Osteocyte (in vitro differentiated cells): Measurements from ENCODE around the gene RNF214. TPM values are rescaled to one million over a fixed set of nuclear protein-coding genes. Genes with fewer than 3 reads are reported as not detected.

Source experiments
- DNase-seq: peaks from one replicate; pipeline ENCODE4 v3.0.0; 2021; ENCODE audit warnings: mixed read lengths; ENCODE audit not compliant: unreplicated experiment; ENCODE audit errors: extremely low spot score
- H3K27ac Mint-ChIP-seq: one replicate; pipeline ENCODE4 v1.8.0; 2021; ENCODE audit warnings: mild to moderate bottlenecking, mixed read lengths; ENCODE audit not compliant: unreplicated experiment
- H3K27me3 Mint-ChIP-seq: one replicate; pipeline ENCODE4 v1.8.0; 2021; ENCODE audit warnings: mixed read lengths; ENCODE audit not compliant: unreplicated experiment
- H3K36me3 Mint-ChIP-seq: one replicate; pipeline ENCODE4 v1.8.0; 2021; ENCODE audit warnings: mixed read lengths; ENCODE audit not compliant: unreplicated experiment
- H3K4me1 Mint-ChIP-seq: one replicate; pipeline ENCODE4 v1.8.0; 2021; ENCODE audit warnings: mixed read lengths; ENCODE audit not compliant: unreplicated experiment
- H3K4me3 Mint-ChIP-seq: one replicate; pipeline ENCODE4 v1.8.0; 2021; ENCODE audit warnings: mild to moderate bottlenecking, moderate library complexity, mixed read lengths; ENCODE audit not compliant: unreplicated experiment
- H3K9me3 Mint-ChIP-seq: one replicate; pipeline ENCODE4 v1.8.0; 2021; ENCODE audit warnings: mixed read lengths; ENCODE audit not compliant: unreplicated experiment
- total RNA-seq: library from RNA; stranded (reverse); gene quantifications from 2 replicates; pipeline ENCODE4 v1.2.1, GENCODE V29; 2021
- TF ChIP-seq, protein P1 (sequence below): fragments of 200-600 bp; sonication (generic); IDR thresholded peaks from 2 replicates; pipeline ENCODE4 v1.5.0; 2021; ENCODE audit warnings: antibody characterized with exemption, mild to moderate bottlenecking, moderate library complexity

Gene RNF214
- total RNA-seq, 1 donor from 2014 or later: 32.8 TPM

DNA sequence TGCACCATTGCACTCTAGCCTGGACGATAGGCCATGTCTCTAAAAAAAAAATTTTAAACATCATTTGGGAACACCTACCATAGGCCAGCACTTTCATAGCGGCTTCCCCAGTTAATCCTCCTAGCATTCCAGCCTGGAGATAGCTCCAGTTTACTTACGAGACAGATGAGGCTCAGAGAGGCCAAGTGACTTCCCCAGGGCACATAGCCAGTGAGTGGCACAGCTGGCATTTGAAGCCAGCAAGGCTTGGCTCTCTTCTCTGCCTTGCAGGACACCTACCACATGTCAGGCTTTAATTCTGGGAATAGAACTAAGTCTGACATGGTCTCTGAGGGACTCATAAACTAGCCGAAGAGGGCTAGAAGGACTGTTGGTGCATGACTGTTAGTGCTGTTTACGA is 38.2 kb upstream of the RNF214 start:
- H3K4me1 Mint-ChIP-seq: peaks cover 19% of the 10 kb centered on the region

DNA sequence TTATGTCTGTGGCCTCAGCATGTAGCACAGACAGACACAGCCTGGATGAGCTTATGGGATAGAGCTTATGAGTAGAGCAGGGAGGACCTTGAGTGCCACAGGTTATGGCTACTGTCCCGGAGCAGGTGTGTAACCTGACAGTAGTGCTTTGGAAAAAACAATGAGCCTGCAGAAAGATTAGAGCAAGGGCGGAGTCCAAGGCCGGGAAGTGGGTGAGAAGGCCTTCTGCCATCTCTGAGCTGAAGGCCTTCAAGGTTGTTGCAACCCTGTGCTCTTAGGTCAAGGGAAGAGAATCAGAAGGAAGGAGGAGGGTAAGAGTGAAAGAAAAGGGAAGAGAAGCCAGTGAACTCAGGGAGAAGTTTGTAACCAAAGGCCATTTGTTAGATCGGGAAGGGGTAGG is 37.2 kb upstream of the RNF214 start:
- no peak for DNase-seq
- Mint-ChIP-seq H3K27ac (no peak overlapping the region), H3K4me1 (peaks cover 29% of the 10 kb centered on the region), H3K4me3 (no peak overlapping the region), H3K36me3 (peaks cover 20% of the 10 kb centered on the region), H3K9me3 (no peaks in the 10 kb centered on the region), H3K27me3 (no peaks in the 10 kb centered on the region)
- TF ChIP-seq, protein P1, sequence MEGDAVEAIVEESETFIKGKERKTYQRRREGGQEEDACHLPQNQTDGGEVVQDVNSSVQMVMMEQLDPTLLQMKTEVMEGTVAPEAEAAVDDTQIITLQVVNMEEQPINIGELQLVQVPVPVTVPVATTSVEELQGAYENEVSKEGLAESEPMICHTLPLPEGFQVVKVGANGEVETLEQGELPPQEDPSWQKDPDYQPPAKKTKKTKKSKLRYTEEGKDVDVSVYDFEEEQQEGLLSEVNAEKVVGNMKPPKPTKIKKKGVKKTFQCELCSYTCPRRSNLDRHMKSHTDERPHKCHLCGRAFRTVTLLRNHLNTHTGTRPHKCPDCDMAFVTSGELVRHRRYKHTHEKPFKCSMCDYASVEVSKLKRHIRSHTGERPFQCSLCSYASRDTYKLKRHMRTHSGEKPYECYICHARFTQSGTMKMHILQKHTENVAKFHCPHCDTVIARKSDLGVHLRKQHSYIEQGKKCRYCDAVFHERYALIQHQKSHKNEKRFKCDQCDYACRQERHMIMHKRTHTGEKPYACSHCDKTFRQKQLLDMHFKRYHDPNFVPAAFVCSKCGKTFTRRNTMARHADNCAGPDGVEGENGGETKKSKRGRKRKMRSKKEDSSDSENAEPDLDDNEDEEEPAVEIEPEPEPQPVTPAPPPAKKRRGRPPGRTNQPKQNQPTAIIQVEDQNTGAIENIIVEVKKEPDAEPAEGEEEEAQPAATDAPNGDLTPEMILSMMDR: no peak

More for the DNA sequence above, 38.2 kb upstream of the RNF214 start:
- H3K9me3 Mint-ChIP-seq: no peaks in the 10 kb centered on the region
- peaks cover 20% of the 10 kb centered on the region for H3K36me3 Mint-ChIP-seq
- TF ChIP-seq, protein P1: no peak
- no peaks in the 10 kb centered on the region for H3K27me3 Mint-ChIP-seq
- DNase-seq: no peak
- no peak overlapping the region for H3K27ac Mint-ChIP-seq
- no peak overlapping the region for H3K4me3 Mint-ChIP-seq

DNA sequence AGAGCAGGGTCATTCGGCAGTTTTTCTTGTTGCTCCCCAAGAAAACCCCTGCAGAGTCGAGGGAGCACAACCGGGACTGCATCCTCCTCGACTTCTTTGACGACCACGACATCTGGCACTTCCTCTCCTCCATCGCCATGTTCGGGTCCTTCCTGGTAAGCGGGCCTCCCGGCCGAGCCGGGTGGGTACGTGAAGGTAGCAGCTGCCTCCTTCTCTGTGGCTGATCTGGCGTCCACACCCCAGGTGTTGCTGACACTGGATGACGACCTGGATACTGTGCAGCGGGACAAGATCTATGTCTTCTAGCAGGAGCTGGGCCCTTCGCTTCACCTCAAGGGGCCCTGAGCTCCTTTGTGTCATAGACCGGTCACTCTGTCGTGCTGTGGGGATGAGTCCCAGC is 36.7 kb upstream of the RNF214 start:
- Mint-ChIP-seq H3K36me3 (peaks cover 20% of the 10 kb centered on the region), H3K4me1 (peaks cover 34% of the 10 kb centered on the region), H3K27me3 (no peaks in the 10 kb centered on the region), H3K4me3 (no peak overlapping the region), H3K27ac (no peak overlapping the region), H3K9me3 (no peaks in the 10 kb centered on the region)
- TF ChIP-seq, protein P1: no peak
- no peak for DNase-seq

DNA sequence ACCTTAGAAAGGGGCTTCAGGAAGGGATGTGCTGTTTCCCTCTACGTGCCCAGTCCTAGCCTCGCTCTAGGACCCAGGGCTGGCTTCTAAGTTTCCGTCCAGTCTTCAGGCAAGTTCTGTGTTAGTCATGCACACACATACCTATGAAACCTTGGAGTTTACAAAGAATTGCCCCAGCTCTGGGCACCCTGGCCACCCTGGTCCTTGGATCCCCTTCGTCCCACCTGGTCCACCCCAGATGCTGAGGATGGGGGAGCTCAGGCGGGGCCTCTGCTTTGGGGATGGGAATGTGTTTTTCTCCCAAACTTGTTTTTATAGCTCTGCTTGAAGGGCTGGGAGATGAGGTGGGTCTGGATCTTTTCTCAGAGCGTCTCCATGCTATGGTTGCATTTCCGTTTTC is 35.5 kb upstream of the RNF214 start:
- H3K27ac Mint-ChIP-seq: peak overlapping the region; percentile 92
- DNase-seq: no peak
- no peak overlapping the region for H3K4me3 Mint-ChIP-seq
- peaks cover 16% of the 10 kb centered on the region for H3K36me3 Mint-ChIP-seq
- peaks cover 47% of the 10 kb centered on the region for H3K4me1 Mint-ChIP-seq
- H3K9me3 Mint-ChIP-seq: no peaks in the 10 kb centered on the region
- TF ChIP-seq, protein P1: no peak
- H3K27me3 Mint-ChIP-seq: no peaks in the 10 kb centered on the region

DNA sequence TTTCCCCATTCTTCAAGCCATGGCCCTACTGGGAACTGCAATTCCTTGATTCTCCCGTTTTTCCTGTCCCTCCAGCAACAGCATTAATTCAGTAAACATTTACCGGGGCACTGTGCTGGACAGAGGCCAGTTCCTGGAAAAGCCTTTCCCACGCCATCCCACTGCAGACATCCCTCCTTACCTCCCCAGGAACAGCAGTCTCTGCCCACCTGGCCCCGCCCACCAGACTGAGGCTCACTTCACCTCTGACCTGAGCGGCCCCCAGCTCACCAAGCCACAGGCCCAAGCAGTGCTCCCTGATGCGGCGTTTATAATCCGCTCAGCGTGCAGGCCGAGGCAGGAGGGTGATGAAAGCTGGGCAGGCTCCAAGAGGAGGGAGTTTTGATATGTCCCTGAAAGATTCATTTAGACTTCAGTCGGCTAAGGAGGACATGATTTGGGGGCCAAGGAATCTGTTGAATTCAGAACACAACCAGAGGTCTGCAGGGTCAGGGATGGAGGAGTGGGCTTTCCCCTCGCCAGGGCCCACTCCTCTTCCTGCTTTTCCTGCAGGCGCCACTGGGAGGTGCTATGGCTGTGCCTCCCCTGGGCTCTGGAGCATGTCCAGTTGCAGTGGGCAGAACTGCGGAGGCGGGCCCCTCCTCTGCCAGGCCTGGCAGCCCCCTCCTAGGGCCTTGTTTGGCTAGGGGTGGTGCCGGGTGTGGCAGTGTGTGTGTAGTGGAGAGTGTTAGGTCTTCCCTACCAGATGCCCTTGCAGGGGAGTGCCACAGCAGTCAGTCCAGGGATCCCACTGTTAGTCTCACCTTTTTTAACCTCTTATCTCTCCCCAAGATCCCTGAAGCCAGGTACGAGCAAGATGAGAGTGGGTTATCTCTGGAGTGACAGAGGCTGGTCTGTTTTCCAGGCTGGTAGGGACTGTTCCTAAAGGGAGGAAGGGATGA is 34.7 kb upstream of the RNF214 start:
- Mint-ChIP-seq H3K27me3 (no peaks in the 10 kb centered on the region), H3K36me3 (peaks cover 11% of the 10 kb centered on the region), H3K27ac (peak overlapping the region; percentile 92), H3K9me3 (no peaks in the 10 kb centered on the region), H3K4me3 (peak overlapping the region; percentile 82), H3K4me1 (peaks cover 52% of the 10 kb centered on the region)
- no peak for DNase-seq
- TF ChIP-seq, protein P1: peak; percentile 60
